ENCODE results near the gene SYTL2. TPM values are rescaled to one million over a fixed set of nuclear protein-coding genes. Genes with fewer than 3 reads are reported as not detected.
"Not testable (repeated sequence)": the region's sequence is repeated elsewhere in the genome, so short reads cannot be mapped to it uniquely, and the experiment has no call there.

SYTL2 gene
- total RNA-seq, 2 donors from 2014 or later, result 168 to 170 TPM

GRCh38 chr11:85661972-85662664 lies 148.8 kb downstream of the SYTL2 start:
- H3K9ac ChIP-seq (ENCODE audit: low read depth in 2 of 2, low read length in 2 of 2), result peak overlapping the region in 1 of 2 donors; percentile 15

DNA sequence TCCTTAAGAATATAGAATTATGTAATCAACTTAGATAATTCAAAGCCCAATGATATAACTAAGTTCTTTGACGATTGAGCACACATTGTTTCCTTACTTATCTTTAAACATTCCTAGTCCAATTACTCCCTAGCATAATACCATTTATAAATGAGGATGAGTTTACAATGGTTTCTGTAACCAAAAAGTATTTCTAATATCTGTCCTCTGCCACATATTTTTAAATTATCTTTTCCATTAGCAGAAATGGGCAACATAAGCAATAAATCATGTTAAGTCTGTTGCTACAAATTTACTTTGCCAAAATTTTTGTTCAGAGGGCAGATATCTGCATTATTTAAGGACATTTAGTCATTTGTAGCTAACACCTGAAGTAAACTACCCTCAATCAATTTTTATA lies 152.8 kb downstream of the SYTL2 start:
- Histone ChIP-seq H3K36me3 (peaks cover 13% of the 10 kb centered on the region), H3K27ac (no peak overlapping the region)

More at GRCh38 chr11:85661972-85662664, 148.8 kb downstream of the SYTL2 start:
- TF ChIP-seq, protein P1, sequence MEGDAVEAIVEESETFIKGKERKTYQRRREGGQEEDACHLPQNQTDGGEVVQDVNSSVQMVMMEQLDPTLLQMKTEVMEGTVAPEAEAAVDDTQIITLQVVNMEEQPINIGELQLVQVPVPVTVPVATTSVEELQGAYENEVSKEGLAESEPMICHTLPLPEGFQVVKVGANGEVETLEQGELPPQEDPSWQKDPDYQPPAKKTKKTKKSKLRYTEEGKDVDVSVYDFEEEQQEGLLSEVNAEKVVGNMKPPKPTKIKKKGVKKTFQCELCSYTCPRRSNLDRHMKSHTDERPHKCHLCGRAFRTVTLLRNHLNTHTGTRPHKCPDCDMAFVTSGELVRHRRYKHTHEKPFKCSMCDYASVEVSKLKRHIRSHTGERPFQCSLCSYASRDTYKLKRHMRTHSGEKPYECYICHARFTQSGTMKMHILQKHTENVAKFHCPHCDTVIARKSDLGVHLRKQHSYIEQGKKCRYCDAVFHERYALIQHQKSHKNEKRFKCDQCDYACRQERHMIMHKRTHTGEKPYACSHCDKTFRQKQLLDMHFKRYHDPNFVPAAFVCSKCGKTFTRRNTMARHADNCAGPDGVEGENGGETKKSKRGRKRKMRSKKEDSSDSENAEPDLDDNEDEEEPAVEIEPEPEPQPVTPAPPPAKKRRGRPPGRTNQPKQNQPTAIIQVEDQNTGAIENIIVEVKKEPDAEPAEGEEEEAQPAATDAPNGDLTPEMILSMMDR (IDR thresholded peaks at IDR 0.05), result no peak
- no peak overlapping the region for H3K27ac ChIP-seq
- peaks cover 8% of the 10 kb centered on the region for H3K36me3 ChIP-seq
- intact Hi-C loops (cut with DNase I), result no loop called here
- no peaks in the 10 kb centered on the region for H3K4me1 ChIP-seq
- H3K9me3 ChIP-seq, result no peaks in the 10 kb centered on the region
- no peak for DNase-seq
- no peaks in the 10 kb centered on the region for H3K27me3 ChIP-seq
- H3K4me3 ChIP-seq, result peak overlapping the region; percentile 86

DNA sequence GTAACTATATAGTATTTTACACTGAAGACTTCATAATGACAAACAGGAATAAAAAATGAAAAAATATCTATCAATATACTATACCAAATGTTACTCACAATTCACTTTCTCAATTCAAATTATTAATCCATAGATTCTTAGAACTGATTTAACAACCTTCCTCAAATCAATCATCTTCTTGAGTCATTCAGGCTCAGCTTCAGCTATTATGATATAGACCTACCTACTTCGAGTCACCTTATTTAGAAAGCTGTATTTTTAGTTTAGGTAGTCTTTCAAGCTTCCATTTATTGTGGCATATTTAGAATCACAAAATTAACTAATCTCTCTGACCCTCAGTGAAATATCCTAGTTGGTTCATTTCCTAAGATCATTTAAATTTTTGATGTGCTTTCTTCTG lies 154.2 kb downstream of the SYTL2 start:
- TF ChIP-seq, protein P1 (IDR thresholded peaks at IDR 0.05), result no peak
- no peaks in the 10 kb centered on the region for H3K4me1 ChIP-seq

More for the DNA sequence above, 152.8 kb downstream of the SYTL2 start:
- no peaks in the 10 kb centered on the region for H3K9me3 ChIP-seq
- no peak for DNase-seq
- intact Hi-C loops (cut with DNase I), result no loop called here
- no peak overlapping the region for H3K4me3 ChIP-seq
- no peaks in the 10 kb centered on the region for H3K27me3 ChIP-seq
- no peaks in the 10 kb centered on the region for H3K4me1 ChIP-seq
- TF ChIP-seq, protein P1 (IDR thresholded peaks at IDR 0.05), result no peak
- H3K9ac ChIP-seq (ENCODE audit: low read depth in 2 of 2, low read length in 2 of 2), result no peak overlapping the region

GRCh38 chr11:85654343-85654742 lies 156.6 kb downstream of the SYTL2 start:
- H3K27ac ChIP-seq; H3K9me3 ChIP-seq; intact Hi-C loops (cut with DNase I); DNase-seq; H3K9ac ChIP-seq (ENCODE audit: low read depth in 2 of 2, low read length in 2 of 2); H3K4me3 ChIP-seq; H3K27me3 ChIP-seq; H3K4me1 ChIP-seq: not testable (repeated sequence)
- H3K36me3 ChIP-seq, result peaks cover 13% of the 10 kb centered on the region

More for the DNA sequence above, 154.2 kb downstream of the SYTL2 start:
- intact Hi-C loops (cut with DNase I), result no loop called here
- no peak overlapping the region for H3K4me3 ChIP-seq
- no peak overlapping the region for H3K9ac ChIP-seq (ENCODE audit: low read depth in 2 of 2, low read length in 2 of 2)
- peaks cover 13% of the 10 kb centered on the region for H3K36me3 ChIP-seq
- no peaks in the 10 kb centered on the region for H3K9me3 ChIP-seq
- H3K27me3 ChIP-seq, result no peaks in the 10 kb centered on the region
- H3K27ac ChIP-seq, result no peak overlapping the region
- no peak for DNase-seq

GRCh38 chr11:85652786-85653447 lies 158.0 kb downstream of the SYTL2 start:
- Histone ChIP-seq H3K36me3 (peaks cover 13% of the 10 kb centered on the region), H3K9me3 (no peaks in the 10 kb centered on the region), H3K4me1 (peaks cover 3% of the 10 kb centered on the region), H3K27ac (no peak overlapping the region), H3K9ac (ENCODE audit: low read depth in 2 of 2, low read length in 2 of 2) (no peak overlapping the region), H3K27me3 (no peaks in the 10 kb centered on the region), H3K4me3 (no peak overlapping the region)
- DNase-seq, result no peak
- TF ChIP-seq, protein P1 (IDR thresholded peaks at IDR 0.05), result no peak
- intact Hi-C loops (cut with DNase I), result no loop called here

- Histone ChIP-seq H3K4me1 (peaks cover 3% of the 10 kb centered on the region), H3K9ac (ENCODE audit: low read depth in 2 of 2, low read length in 2 of 2) (no peak overlapping the region), H3K4me3 (no peak overlapping the region), H3K27me3 (no peaks in the 10 kb centered on the region), H3K36me3 (peaks cover 4% of the 10 kb centered on the region), H3K27ac (no peak overlapping the region), H3K9me3 (no peaks in the 10 kb centered on the region)
- TF ChIP-seq, protein P1 (IDR thresholded peaks at IDR 0.05), result no peak
- DNase-seq, result no peak
- intact Hi-C loops (cut with DNase I), result no loop called here
These were observed 159.8 kb downstream of the SYTL2 start for GRCh38 chr11:85651118-85651517.

Measured in colonic mucosa (tissue), 4 donors.